CD4-positive, alpha-beta T cell treated with Interleukin-17A for 1 hour (primary cell): ENCODE measurements around the gene ACP3.

ENCODE experiments used
- DNase-seq: peaks from one replicate; pipeline ENCODE4 v3.0.0-alpha.2; 2020

ACP3 gene

DNA sequence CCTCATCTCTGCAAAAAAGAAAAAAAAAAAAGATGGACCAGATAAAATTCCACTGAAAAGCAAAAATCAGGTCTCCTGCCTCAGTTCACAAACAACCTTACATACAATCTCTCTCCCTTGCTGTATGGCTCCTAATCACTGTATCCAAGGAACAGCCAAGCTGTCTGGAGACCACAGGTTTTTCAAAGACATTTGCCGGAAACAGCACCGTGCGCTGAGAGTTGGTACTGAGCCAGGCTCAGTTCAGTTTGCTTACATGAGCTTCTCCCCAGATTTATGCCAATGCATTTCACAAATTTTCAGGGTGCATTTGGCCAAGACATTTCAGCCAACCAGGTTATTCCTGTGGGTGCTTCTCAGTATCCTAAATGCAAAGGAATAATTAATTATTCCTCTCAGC is 4.1 kb downstream of the ACP3 start:
- no peak for DNase-seq

DNA sequence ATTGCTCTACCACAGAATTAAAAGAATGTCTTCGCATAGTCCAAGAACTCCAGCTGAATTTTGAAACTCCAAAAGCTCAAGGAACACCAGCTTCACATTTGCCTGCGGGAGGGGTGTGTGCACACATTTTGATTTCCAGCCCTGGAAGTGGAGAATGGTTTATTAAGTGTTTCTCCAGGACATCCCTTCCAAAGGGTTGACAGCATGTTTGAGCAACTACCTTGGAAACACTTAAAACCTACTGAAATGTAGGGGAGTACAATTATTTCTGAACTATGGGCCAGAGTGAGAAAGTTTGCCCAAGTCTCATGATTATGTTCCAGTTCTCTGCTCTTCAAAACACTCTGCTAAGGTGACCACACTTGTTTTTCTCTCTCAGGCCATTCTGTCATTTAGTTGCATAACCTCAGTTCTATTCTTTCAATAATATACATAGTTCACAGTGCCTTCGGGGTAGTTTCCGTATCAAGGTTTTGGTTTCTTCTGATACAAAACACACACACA is 7.9 kb downstream of the ACP3 start:
- no peak for DNase-seq

DNA sequence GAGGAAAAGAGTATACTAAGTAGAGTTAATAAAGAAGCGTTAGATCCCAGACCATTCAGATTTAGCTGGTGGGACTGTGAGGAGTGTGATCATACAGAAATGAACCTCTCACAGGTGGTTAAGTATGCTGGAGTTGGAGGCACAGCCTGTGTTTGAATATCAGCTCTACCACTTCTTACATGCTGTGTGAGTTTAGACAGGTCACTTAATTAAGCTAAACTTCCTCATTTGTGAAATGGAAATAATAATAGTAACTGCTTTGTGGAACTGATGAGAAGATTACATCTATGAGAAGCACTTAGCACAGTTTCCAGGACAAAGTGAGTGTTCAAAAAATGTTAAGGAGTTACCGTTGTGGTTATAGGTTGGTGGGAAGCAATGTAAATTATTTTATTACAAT is 8.4 kb downstream of the ACP3 start:
- DNase-seq, result no peak

DNA sequence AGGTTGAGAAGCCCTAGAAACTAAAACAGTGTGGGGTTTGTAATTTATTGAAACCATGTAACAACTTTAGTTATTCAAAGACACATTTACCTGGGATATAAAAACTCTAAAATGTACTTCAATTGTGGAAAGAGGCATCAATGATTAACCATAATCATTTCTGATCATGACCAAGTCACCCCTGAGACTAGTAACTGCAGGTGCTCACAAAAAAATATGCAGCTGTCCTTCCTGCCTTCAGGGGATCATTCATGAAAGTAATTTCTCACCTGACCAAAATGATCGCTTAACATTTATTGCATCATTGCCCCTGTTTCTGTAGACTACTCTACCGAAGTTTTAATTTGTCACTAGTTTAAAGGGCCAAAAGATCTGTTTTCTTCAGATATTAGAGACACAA is 9.0 kb downstream of the ACP3 start:
- no peak for DNase-seq

DNA sequence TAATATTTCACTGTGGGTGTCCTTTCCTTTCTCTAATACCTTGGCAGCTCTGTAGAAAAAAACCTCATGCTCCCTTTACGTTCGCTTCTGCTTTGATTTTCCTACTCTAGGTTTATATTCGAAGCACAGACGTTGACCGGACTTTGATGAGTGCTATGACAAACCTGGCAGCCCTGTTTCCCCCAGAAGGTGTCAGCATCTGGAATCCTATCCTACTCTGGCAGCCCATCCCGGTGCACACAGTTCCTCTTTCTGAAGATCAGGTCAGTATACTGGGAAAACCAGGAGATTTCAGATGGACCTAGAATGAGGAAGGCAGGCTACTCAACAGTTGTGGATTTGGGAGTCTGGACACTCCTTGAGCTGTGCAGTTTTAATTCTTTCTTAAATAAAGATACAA is 14.9 kb downstream of the ACP3 start:
- no peak for DNase-seq

DNA sequence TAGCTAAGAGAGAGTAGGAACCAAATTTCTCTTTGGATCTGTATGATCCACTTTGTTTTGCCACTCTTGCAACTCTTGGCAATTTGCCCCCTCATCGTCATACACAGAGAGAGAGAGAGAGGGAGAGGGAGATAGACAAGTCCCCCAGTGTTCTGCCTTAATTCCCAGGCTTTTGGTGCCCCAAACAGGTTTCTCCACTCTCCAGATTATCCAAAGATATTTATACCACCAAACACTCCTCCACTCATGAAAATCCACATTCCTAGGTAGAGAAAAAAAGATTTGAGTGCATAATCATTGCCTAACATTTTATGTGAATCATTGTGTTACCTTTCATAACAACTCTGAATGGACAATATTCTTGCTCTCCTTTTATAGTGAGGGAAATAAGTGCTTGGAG is 15.3 kb downstream of the ACP3 start:
- no peak for DNase-seq

DNA sequence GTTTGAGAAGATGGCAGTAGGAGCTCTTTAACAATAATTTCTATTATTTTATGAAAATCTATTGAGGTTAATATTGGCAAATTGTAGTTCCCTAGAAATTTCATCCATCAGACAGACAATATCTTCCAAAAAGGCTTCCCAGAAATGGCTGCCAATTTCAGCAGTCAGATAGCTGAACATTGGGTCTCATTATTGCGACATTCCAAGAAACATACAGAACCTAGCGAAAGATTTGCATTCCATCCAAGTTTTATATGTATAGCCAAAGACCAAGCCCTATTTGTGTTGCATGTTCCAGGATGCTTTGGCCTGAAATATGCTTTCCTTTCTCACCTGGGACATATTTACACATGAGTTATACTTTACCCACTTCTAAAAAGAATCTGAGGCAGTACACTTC is 24.5 kb downstream of the ACP3 start:
- no peak for DNase-seq

DNA sequence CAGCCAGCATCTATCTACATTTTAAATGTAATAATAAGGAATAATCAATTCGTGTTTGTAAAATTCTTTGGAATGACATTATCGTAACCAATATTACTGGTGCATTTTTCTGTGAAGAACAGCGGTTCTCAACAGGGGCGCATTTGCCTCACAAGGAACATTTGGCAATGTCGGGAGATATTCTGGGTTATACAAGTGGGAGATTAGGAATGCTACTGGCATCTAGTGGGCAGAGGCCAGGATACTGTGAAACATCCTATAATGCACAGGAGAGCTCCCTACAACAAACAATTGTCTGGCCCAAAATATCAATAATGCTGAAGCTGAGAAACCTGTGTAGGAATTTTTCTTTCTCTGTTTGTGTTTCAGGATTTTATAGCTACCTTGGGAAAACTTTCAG is 25.0 kb downstream of the ACP3 start:
- no peak for DNase-seq

DNA sequence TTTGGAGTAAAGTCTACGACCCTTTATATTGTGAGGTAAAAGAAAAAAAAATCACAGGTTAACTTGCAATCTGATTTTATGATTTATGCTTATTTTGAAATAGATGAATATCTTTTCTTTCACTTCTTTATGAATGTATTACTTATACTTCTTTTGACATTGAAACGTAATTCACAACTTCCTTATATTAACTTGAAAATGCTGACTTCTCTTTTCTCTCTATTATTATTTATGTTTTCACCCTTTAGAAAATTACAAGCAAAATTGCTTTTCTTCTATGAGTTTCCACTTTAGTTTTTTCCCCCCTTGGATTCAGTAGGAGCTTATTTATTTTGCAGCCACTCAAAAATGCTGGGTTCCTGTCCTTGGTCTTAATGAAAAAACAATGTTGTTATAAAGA is 25.4 kb downstream of the ACP3 start:
- DNase-seq, result no peak

DNA sequence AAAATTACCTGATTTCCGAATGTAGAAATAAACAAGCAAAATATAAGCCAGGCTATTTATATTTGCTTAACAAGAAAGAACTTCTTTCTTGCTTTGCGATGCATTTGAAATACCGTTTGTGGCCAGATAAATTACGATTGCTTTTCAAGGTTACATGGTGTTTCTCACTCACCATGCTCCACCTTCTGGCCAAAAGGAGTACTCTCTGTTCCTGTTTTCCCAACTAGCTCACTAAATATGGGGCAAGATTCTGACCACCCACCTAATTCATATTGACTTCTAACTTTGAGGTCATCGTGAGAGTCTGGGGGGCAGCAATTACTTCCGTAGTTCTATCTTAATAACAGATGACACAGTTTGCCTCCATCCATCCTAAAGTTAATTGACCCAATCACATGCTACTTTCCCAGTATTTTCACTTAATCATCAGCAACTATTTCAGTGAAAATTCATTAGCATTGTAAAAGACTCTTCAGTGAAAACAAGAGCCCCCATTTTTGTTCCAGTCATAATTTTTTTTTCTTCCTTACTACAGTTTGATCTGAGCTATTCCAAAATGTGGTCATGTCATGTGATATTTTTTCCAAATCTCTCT is 25.9 kb downstream of the ACP3 start:
- DNase-seq, result peak; percentile 50

DNA sequence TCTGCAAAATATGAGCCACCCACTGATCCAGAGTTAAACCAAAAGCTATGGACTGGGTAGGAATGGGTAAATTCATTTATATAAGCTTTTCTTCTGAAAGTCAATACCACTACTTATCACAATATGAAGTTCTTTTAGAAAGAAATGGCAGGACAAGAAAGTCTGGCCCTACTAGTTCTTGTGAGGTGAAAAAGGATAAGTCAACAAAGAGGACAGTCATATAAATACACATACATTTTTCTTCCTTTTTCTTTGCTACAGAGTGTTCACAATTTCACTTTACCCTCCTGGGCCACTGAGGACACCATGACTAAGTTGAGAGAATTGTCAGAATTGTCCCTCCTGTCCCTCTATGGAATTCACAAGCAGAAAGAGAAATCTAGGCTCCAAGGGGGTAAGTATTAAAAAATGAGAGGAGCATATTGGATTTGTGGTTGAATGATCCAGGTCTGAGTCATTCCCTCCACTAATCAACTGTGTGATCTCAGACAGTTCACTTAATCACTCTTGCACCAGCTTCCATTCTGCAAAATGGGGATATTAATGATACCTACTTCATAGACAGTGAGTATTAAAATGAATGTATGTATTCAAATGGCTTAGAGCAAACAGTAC is 27.6 kb downstream of the ACP3 start:
- DNase-seq, result no peak

DNA sequence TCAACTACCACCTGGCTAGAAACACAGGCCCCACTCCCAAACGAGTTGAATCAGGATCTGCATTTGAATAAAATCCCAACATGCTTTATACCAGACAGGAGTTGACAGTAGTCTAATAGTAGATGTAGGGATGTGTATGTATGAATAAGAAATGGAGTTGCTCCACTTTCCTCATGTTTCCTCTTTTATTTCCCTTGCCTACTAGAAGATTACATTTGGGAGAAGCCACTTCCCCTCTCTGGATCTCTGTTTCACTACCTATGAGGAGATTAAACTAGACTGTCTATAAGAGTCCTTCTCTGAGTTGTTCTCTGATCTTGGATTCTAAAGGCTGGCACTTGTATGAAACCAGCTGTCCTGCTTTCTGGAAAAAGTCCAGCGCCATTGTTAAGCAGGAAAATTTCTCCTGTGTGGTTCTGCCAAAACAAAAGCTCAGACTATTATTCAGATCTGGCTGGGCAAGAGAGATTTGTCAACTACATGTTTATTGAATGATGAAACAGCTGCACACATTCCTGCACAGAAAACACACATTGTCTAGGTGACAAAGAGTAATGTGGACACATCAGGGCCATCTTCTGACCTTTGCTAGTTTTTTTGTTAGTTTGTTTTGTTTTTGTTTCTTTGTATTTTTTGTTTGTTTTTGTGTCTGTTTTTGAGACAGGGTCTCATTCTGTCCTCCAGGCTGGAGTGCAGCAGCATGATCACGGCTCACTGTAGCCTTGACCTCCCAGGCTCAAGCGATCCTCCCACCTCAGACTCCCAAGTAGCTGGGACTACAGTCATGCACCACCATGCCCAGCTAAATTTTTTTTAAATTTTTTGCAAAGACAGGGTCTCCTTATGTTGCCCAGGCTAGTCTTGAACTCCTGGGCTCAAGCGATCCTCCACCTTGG is 29.9 kb downstream of the ACP3 start:
- DNase-seq, result no peak

DNA sequence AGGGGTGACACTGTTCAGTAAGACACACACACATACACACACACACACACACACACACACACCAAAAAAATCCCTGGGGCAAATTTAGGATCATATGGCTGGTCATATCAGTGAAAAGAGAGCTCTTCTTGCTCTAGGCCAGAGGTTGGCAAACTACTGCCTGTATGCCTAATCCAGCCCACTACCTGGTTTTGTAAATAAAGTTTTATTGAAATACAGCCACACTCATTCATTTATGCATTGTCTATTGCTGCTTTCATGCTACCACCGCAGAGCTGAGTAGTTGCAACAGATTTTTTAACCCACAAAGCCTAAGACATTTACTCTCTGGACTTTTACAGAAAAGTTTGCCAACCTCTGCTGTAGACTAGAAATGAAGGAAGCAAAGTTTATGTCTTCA is 30.6 kb downstream of the ACP3 start:
- DNase-seq, result no peak

DNA sequence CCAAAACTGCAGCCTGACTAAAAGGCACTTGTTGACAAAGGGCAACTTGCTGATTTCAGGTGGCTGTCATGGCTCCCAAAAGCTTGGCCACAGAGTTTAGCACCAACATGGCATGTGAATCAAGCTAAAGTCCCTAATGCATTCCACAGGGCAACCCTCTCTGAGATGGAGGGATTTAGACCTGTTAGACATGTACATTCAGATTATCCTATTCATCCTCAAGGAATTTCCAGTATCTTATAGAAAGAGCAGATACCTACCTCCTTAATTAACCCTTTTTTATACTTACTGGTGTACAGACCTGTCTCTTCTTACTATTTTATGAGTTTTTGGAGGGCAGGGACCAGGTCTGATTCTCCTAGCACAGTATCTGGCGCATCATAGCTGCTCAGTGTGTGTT is 31.3 kb downstream of the ACP3 start:
- DNase-seq, result no peak

DNA sequence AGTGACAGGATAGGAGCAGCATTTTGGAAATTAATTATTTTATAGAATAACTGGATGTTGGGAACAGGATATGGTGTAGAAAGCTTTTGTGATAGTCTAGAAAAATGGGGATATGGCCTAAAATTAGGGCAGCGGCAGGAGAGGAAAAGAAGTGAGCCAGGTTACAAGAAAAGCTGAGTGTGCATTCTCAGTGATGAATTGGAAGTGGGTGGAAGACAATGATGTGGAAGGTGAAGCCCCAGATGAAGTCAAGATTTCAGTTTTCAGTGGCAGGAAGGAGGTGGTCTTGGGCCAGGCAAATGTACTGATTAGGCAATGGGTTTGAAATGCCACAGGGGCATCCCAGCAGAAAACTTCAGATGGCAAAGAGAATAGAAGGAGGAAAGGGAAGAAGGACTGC is 33.6 kb downstream of the ACP3 start:
- DNase-seq, result no peak

DNA sequence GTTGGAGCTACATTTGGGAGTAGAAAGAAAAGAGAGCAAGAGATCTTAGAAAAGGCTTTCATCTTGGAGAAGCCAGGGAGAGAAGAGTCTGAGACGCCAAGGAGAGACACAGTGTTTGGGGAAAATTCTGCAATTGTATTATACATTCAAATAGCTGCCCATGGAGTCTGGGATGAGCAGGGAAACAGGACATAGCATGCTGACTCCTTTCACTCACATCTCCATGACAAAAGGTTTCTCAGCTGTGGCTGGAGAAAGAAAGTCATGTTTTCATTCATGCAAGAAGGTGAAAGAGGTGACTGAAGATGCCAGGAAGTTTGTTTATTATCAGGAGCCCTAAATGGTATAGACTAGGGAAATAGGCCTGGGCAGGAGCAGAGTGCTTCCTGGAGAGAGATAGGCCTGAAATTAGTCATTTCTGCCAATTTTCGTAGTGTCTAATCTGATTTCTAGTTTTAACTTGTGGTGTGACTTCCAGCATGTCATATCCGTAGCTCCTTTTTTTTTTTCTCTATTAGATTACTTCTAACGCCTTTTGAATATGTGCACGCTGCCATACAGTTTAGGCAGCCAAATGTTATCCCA is 34.1 kb downstream of the ACP3 start:
- no peak for DNase-seq

DNA sequence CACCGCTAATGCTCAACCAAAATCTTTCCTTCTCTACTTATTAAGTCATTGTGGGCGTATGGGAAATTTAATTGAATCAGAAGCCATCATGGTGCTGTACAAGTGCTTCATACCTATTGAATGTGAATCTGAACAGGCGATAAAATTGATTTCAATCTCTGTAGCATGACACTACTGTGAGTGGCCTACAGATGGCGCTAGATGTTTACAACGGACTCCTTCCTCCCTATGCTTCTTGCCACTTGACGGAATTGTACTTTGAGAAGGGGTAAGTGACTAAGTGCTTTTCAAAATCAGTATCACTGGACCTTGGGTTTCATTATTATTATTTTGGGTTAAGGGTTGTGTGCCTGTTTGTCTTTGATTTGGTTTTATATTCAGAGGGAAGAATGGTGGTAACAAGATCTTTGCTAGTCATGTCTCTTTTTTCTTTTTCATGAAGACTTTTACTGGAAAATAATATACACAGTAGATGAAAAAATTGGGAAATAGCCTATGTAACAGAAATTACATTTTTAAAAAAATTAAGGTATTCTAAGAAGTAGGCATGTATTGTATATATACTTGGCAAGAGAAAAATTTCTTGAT is 35.4 kb downstream of the ACP3 start:
- peak; percentile 70 for DNase-seq

DNA sequence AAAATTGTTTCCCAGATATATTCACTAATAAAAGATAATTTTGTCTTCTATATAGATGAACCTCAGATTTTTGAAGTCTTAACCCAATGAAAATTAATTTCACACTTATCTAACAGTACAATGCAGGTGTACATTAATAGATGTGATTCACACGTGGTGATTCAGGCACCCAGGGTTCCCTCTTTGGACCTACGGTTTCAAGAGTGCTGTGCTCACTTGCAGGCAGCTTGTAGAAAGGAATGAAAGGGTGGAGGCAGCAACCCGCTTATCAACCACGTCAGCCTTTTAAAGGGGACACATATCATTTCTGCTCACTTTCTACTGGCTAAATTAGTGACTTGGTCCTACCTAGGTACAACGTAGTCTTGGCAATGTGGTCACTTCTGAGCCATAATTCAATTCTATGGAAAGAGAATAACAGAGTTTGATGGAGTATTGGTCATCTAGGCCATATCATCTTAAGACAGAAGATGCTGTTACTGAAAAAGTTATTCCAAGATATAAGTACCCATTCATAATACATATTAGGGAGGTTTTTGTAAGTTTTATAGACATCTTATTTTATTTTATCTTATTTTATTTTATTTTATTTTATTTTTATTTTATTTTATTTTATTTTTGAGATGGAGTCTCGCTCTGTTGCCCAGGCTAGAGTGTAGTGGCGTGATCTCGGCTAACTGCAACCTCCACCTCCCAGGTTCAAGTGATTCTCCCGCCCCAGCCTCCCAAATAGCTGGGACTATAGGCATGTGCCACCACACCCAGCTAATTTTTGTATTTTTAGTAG is 37.9 kb downstream of the ACP3 start:
- DNase-seq, result no peak

DNA sequence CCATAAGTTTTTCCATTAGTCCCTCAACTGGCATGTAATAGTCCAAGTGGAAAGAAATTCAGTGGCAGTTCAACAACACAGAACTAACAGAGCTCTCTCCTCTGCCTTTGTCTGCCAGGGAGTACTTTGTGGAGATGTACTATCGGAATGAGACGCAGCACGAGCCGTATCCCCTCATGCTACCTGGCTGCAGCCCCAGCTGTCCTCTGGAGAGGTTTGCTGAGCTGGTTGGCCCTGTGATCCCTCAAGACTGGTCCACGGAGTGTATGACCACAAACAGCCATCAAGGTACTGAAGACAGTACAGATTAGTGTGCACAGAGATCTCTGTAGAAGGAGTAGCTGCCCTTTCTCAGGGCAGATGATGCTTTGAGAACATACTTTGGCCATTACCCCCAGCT is 39.4 kb downstream of the ACP3 start:
- DNase-seq, result no peak

DNA sequence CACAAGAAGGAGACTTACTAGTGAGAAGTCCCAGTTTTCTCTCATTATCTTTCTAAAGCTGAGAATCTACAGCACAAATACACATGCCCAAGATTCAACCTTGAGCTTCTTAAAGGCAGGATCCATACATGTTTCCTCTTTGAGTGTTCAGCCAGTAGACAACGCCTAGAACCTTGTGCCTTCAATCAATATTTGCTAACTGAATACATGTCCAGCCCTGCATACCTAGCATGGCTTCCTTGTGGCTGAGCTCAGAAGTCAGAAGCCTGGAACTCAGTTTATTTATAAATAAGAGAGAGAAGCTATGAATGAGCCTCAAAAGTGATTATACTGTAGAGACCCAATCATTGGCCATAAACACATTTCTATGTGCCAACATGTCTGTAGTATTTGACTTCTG is 43.5 kb downstream of the ACP3 start:
- DNase-seq, result no peak

DNA sequence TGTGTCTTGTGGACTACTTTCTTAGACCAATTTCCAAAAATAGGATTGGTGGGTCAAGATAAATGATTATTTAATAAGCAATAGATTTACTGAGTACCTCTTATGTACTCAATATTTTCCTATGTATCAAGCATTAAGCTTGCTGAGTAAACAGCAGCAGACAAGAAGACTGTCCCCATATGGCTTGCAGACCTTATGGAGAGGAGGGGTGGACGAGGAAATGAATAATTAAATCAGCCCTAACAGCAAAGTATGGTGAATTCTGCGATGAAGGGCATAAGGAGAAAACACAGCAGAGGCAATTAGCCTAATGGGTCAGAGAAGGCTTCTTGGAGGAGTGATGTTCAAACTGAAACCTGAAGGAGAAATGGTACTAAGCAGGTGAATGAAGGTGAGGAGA is 45.1 kb downstream of the ACP3 start:
- no peak for DNase-seq

DNA sequence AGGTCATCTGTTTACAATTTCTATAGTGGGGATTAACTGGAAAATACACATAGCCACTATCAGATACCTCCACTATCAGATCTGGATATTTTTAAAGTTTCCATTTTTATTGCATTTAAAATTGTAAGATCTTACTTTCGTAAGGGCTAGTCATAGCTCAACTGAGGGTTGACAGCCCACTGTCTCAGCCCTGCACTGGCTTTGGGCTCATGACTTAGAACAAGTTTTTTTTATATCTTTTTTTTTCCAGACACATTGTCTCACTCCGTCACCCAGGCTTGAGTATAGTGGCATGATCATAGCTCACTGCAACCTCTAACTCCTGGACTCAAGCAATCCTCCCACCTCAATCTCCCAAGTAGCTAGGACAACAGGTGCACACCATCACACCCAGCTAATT is 51.3 kb downstream of the ACP3 start:
- no peak for DNase-seq

DNA sequence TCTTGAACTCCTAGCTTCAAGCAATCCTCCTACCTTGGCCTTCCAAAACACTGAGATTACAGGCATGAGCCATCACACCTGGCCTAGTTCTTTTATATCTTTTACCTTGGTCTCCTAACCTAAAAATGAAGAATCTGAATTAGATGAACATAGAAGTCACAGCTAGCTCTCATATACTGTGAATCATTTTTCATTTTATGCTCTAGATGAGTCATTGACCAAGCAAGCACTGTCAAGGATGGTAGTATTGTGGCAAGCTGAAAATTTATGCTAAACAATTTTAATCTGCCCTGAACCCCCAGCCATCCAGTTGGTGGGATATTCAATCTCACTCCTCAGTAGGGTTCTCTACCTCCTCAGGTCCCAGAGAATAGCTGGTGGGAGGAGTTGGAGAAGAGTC is 51.8 kb downstream of the ACP3 start:
- DNase-seq, result no peak
